Neutrophil (primary cell): Measurements from ENCODE around the gene SLC27A3.

Source experiments
- H3K27ac ChIP-seq: fragments of 200-600 bp; sonication (generic); 2 replicates; pipeline ENCODE4 v1.5.1; 2016; ENCODE audit warnings: mild to moderate bottlenecking, moderate library complexity
- H3K27me3 ChIP-seq: fragments of 200-600 bp; sonication (generic); 2 replicates; pipeline ENCODE4 v1.6.0; 2016; ENCODE audit warnings: mild to moderate bottlenecking
- H3K36me3 ChIP-seq: fragments of 200-600 bp; sonication (generic); 2 replicates; pipeline ENCODE4 v1.5.1; 2017
- H3K4me1 ChIP-seq, 2 experiments: fragments of 200-600 bp in 1 of 2; sonication (generic) in 1 of 2; 1 replicate in 1 of 2; 2 replicates in 1 of 2; pipeline versions ENCODE4 v1.5.1 to v1.6.1; 2013 to 2016; ENCODE audit warnings: low read depth in 1 of 2, low read length in 1 of 2, mild to moderate bottlenecking in 1 of 2, moderate library complexity in 1 of 2; ENCODE audit not compliant: control insufficient read depth in 1 of 2, insufficient read depth in 1 of 2
- H3K4me3 ChIP-seq, 2 experiments: fragments of 200-600 bp in 1 of 2; sonication (generic) in 1 of 2; 1 replicate in 1 of 2; 2 replicates in 1 of 2; pipeline ENCODE4 v1.5.1; 2013 to 2016; ENCODE audit warnings: low read depth in 1 of 2, low read length in 1 of 2, mild to moderate bottlenecking in 1 of 2, moderate library complexity in 1 of 2
- H3K9me3 ChIP-seq: fragments of 200-600 bp; sonication (generic); 2 replicates; pipeline ENCODE4 v1.5.1; 2016
- TF ChIP-seq, protein P1 (sequence below): fragments of 200-600 bp; sonication (generic); IDR thresholded peaks from 2 replicates; pipeline ENCODE4 v1.5.1; 2016; ENCODE audit warnings: antibody characterized with exemption

The SLC27A3 gene

DNA sequence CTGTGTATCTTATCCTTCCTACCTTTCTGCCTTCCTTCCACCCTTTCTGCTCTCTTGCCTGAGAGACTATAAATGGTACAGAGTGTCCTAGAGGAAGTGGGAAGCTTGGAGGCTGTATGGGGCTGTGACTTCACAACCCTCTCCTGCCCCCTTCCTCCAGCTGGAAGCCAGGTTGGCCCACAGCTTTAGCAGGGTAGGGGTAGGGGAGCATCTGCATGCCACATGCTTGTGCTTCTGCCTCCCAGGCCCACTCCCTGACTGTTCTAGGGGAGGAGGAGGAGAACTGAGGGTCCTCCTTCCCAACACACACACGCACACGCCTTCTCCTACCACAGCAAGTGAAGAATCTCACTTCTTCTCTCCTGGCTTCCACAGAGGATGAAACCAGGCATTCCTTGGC is 3.9 kb upstream of the SLC27A3 start:
- H3K36me3 ChIP-seq: peaks cover 58% of the 10 kb centered on the region
- H3K4me1 ChIP-seq: peaks cover 39 to 44% of the 10 kb centered on the region in 2 experiments

DNA sequence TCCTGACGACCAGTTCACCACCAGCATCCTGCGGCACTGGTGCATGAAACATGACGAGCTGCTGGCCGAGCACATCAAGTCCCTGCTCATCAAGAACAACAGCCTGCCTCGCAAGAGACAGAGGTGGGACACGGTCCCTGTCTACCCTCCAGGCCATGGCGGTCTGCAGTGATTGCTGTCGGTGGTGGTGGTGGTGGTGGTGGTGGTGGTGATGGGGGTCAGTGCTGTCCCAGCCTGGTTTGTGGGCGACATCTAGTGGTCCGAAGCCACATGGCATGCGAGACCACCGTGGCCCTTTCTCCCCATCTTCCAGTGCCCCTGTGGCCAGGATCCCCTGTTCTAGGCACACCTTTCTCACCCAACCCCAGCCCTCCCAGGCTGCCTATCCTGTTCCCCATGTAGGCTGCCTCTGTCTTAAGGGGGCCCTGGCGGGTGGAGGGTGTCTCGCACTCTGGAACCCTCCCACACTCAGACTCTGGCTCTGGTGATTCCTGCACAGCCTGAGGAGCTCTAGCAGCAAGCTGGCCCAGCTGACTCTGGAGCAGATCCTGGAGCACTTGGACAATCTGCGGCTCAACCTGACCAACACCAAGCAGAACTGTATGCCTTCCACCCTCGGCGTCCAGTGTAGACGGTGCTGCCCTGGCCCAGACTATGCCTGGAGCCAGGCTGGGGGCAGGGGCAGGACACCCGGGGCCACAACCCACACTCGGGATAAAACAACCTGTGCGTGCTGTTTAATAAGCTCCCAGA is 3.2 kb upstream of the SLC27A3 start:
- peaks cover 52% of the 10 kb centered on the region for H3K36me3 ChIP-seq
- H3K4me1 ChIP-seq: peaks cover 47 to 51% of the 10 kb centered on the region in 2 experiments
- H3K27me3 ChIP-seq: no peaks in the 10 kb centered on the region
- TF ChIP-seq, protein P1, sequence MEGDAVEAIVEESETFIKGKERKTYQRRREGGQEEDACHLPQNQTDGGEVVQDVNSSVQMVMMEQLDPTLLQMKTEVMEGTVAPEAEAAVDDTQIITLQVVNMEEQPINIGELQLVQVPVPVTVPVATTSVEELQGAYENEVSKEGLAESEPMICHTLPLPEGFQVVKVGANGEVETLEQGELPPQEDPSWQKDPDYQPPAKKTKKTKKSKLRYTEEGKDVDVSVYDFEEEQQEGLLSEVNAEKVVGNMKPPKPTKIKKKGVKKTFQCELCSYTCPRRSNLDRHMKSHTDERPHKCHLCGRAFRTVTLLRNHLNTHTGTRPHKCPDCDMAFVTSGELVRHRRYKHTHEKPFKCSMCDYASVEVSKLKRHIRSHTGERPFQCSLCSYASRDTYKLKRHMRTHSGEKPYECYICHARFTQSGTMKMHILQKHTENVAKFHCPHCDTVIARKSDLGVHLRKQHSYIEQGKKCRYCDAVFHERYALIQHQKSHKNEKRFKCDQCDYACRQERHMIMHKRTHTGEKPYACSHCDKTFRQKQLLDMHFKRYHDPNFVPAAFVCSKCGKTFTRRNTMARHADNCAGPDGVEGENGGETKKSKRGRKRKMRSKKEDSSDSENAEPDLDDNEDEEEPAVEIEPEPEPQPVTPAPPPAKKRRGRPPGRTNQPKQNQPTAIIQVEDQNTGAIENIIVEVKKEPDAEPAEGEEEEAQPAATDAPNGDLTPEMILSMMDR: no peak
- no peak overlapping the region for H3K4me3 ChIP-seq
- H3K27ac ChIP-seq: peak overlapping the region; percentile 83
- no peaks in the 10 kb centered on the region for H3K9me3 ChIP-seq

More for the DNA sequence above, 3.9 kb upstream of the SLC27A3 start:
- no peak overlapping the region for H3K27ac ChIP-seq
- no peaks in the 10 kb centered on the region for H3K27me3 ChIP-seq
- TF ChIP-seq, protein P1: no peak
- H3K4me3 ChIP-seq: no peak overlapping the region
- no peaks in the 10 kb centered on the region for H3K9me3 ChIP-seq

DNA sequence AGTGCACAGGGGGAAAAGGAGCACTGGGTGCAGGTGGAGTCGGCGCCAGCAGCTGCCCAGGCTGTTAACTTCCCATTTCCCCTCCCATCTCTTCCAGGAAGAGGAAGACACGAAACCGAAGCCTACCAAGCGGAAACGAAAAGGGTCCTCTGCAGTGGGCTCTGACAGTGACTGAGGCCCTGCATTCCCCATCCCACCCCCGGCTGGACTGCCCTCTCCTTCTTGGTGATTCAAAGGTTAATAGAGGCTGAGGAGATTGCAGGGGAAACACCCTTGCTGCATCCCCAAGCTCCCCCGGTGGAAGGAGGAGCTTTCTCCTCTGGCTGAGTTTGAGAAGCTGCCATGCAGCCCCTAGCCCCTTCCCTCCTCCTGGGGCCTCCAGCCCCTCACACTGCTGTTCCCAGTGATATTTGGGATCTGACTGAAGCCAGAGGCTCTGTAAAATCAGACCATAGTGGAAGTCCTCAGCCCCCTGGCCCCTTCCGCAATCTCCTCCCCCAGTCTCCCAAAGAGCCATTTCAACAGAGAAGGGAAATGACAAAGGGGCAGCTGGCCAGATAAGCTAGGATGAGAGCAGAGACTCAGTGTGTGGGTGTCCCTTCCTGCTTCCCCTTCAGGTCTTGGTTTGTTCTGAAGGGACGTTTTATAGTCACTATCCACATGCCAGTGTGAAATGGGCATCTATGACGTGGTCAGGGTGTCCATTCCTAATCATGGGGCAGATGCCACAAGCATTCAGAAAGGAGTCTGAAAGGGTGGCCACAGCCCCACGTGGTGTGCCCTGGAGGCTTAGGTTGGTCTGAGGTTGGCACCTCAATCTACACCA is 1.9 kb upstream of the SLC27A3 start:
- H3K27me3 ChIP-seq: no peaks in the 10 kb centered on the region
- peaks cover 39% of the 10 kb centered on the region for H3K36me3 ChIP-seq
- peak overlapping the region; percentile 83 for H3K27ac ChIP-seq
- H3K4me3 ChIP-seq: peak overlapping the region; percentile 32 to 54
- TF ChIP-seq, protein P1: no peak
- H3K9me3 ChIP-seq: no peaks in the 10 kb centered on the region
- peaks cover 58 to 64% of the 10 kb centered on the region in 2 experiments for H3K4me1 ChIP-seq

DNA sequence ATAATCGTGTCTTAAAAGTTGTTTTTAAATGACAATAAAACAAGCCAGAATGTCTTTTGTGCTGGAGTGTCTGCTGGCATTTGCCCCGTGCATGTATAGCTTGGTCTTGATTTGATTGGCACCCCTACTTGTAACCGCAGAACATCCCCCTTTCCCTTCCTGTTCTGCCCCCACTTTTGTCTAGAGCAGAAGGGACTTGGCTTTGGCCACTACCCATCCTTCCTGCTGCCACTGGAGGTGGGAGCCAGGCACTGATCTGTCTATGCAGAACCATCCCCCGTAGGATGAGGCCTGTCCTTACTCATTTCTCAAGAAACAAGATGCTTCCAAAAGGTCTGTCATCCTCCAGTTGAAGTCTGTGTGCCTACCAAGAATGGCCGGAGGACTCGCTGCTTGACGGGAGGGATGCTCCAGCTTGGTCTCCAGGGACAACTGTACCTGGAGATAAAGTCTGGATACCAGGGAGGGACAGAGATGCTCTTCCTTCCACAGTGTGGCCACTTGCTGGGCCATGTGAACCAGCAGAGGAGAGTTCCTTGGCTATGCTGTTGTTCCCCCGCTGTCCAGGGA is 1.1 kb upstream of the SLC27A3 start:
- H3K27ac ChIP-seq: peak overlapping the region; percentile 83
- H3K27me3 ChIP-seq: no peaks in the 10 kb centered on the region
- H3K36me3 ChIP-seq: peaks cover 35% of the 10 kb centered on the region
- peak overlapping the region; percentile 54 to 81 for H3K4me3 ChIP-seq
- TF ChIP-seq, protein P1: no peak
- H3K9me3 ChIP-seq: no peaks in the 10 kb centered on the region
- H3K4me1 ChIP-seq: peaks cover 66 to 72% of the 10 kb centered on the region in 2 experiments

DNA sequence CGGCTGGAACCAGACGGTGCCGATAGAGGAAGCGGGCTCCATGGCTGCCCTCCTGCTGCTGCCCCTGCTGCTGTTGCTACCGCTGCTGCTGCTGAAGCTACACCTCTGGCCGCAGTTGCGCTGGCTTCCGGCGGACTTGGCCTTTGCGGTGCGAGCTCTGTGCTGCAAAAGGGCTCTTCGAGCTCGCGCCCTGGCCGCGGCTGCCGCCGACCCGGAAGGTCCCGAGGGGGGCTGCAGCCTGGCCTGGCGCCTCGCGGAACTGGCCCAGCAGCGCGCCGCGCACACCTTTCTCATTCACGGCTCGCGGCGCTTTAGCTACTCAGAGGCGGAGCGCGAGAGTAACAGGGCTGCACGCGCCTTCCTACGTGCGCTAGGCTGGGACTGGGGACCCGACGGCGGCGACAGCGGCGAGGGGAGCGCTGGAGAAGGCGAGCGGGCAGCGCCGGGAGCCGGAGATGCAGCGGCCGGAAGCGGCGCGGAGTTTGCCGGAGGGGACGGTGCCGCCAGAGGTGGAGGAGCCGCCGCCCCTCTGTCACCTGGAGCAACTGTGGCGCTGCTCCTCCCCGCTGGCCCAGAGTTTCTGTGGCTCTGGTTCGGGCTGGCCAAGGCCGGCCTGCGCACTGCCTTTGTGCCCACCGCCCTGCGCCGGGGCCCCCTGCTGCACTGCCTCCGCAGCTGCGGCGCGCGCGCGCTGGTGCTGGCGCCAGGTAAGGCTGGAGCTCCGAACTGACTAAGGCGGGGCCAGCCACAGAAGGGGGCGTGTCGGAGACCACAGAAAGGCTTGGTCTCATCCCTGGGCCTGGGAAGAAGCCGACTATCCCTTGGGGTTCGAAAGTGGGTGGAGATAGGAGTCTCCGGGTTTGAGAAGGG is 486 bp downstream of the SLC27A3 start:
- H3K27me3 ChIP-seq: no peaks in the 10 kb centered on the region

More for the DNA sequence above, 486 bp downstream of the SLC27A3 start:
- Histone ChIP-seq H3K4me3 (peak overlapping the region; percentile 79 to 81), H3K4me1 (peaks cover 68 to 73% of the 10 kb centered on the region in 2 experiments), H3K9me3 (no peaks in the 10 kb centered on the region), H3K27ac (peak overlapping the region; percentile 83), H3K36me3 (peaks cover 30% of the 10 kb centered on the region)
- TF ChIP-seq, protein P1: no peak
